A549 (cell line): Measurements from ENCODE around the gene KRT222. TPM values are rescaled to one million over a fixed set of nuclear protein-coding genes. Genes with fewer than 3 reads are reported as not detected.
A peak's percentile ranks its signal among the peaks of the same experiment; 100 is the strongest.

ENCODE experiments used
- ATAC-seq, 2 experiments: fragments of 200-7000 bp in 1 of 2; fragments of >200 bp in 1 of 2; cut with Nextera tagmentation in 1 of 2; cut with Tn5 transposase in 1 of 2; 3 replicates each; pipeline versions ENCODE4 v1.8.0 to v1.9.1; 2018 to 2020; ENCODE audit warnings: mild to moderate bottlenecking in 1 of 2, moderate library complexity in 1 of 2
- CTCF ChIA-PET: fragments of 300-600 bp; sonication (Branson Sonifier 250); formaldehyde crosslinking; extraction: SDS; loops from one replicate; lab custom pipeline; 2021; ENCODE audit warnings: antibody characterized with exemption, inconsistent platforms; lab: Yijun Ruan, JAX
- POLR2A ChIA-PET: fragments of 350-600 bp; formaldehyde crosslinking; extraction: SDS; loops from one replicate; lab custom pipeline; 2021; ENCODE audit warnings: antibody characterized with exemption, inconsistent platforms; lab: Yijun Ruan, JAX
- DNase-seq, 2 experiments: peaks; one replicate each; pipeline versions ENCODE4 v3.0.0 to v3.0.0-alpha.2; 2011 to 2016; ENCODE audit warnings: low read depth in 1 of 2, low spot score in 1 of 2
- FAIRE-seq: peaks from 2 replicates; lab custom pipeline; 2011; peaks lifted over from hg19 to GRCh38; lab: Jason Lieb, UNC
- H3K27ac ChIP-seq, 2 experiments: fragments of >200 bp; sonication (Bioruptor Twin); formaldehyde crosslinking; 3 replicates each; pipeline ENCODE4 v1.5.1; 2016 to 2017
- H3K4me1 ChIP-seq: fragments of >200 bp; sonication (Bioruptor Twin); formaldehyde crosslinking; 3 replicates; pipeline ENCODE4 v1.6.1; 2016
- H3K4me2 ChIP-seq: fragments of >200 bp; sonication (Bioruptor Twin); formaldehyde crosslinking; 3 replicates; pipeline ENCODE4 v1.6.1; 2016
- H3K4me3 ChIP-seq: fragments of >200 bp; sonication (Bioruptor Twin); formaldehyde crosslinking; 3 replicates; pipeline ENCODE4 v1.5.1; 2016
- H3K9me3 ChIP-seq: fragments of >200 bp; sonication (Bioruptor Twin); formaldehyde crosslinking; 3 replicates; pipeline ENCODE4 v1.6.1; 2016
- BHLHE40 ChIP-seq: IDR thresholded peaks from 2 replicates; pipeline ENCODE4 v1.6.1; 2012; ENCODE audit warnings: low read depth, low read length, inconsistent platforms
- CEBPB ChIP-seq, 2 experiments: fragments of >200 bp in 1 of 2; sonication (Bioruptor Twin) in 1 of 2; formaldehyde crosslinking in 1 of 2; IDR thresholded peaks; 2 replicates each; pipeline ENCODE4 v1.6.1; 2012 to 2016
- EHF ChIP-seq: fragments of 250-450 bp; sonication (Bioruptor Pico); IDR thresholded peaks from 2 replicates; pipeline ENCODE4 v1.5.0; 2020; ENCODE audit warnings: mild to moderate bottlenecking
- EHMT2 ChIP-seq: fragments of 200-600 bp; sonication (generic); IDR thresholded peaks from 2 replicates; pipeline ENCODE4 v1.6.1; 2016; ENCODE audit warnings: antibody characterized with exemption, low read depth, mild to moderate bottlenecking, moderate library complexity
- EP300 ChIP-seq, 2 experiments: fragments of >200 bp; sonication (Bioruptor Twin); formaldehyde crosslinking; IDR thresholded peaks; 2 replicates in 1 of 2; 3 replicates in 1 of 2; pipeline ENCODE4 v1.6.1; 2016 to 2017
- ESRRA ChIP-seq: fragments of 150-350 bp; IDR thresholded peaks from 2 replicates; pipeline ENCODE4 v1.6.1; 2014; ENCODE audit warnings: mild to moderate bottlenecking, low read length, borderline replicate concordance
- GATA3 ChIP-seq: IDR thresholded peaks from 2 replicates; pipeline ENCODE4 v1.6.1; 2012; ENCODE audit warnings: borderline replicate concordance
- HDAC2 ChIP-seq: fragments of 200-600 bp; sonication (generic); IDR thresholded peaks from 2 replicates; pipeline ENCODE4 v1.6.1; 2016
- HES2 ChIP-seq: fragments of >200 bp; sonication (Bioruptor Twin); formaldehyde crosslinking; IDR thresholded peaks from 2 replicates; pipeline ENCODE4 v1.6.1; 2016
- HOXA7 ChIP-seq: fragments of 250-450 bp; sonication (Bioruptor Pico); IDR thresholded peaks from 2 replicates; pipeline ENCODE4 v1.5.0; 2020; ENCODE audit warnings: mild to moderate bottlenecking, moderate library complexity
- KDM5A ChIP-seq: fragments of 200-600 bp; sonication (generic); IDR thresholded peaks from 2 replicates; pipeline ENCODE4 v1.6.1; 2016; ENCODE audit warnings: antibody characterized with exemption, mild to moderate bottlenecking
- NPAS2 ChIP-seq: fragments of 250-450 bp; sonication (Bioruptor Pico); IDR thresholded peaks from 2 replicates; pipeline ENCODE4 v1.8.0; 2022; ENCODE audit warnings: mild to moderate bottlenecking, moderate library complexity, borderline replicate concordance
- PBX3 ChIP-seq: IDR thresholded peaks from 2 replicates; pipeline ENCODE4 v1.6.1; 2012
- PHF8 ChIP-seq: fragments of 200-600 bp; sonication (generic); IDR thresholded peaks from 2 replicates; pipeline ENCODE4 v1.6.1; 2016; ENCODE audit warnings: low read depth, mild to moderate bottlenecking, antibody characterized with exemption, moderate library complexity, borderline replicate concordance
- POLR2A ChIP-seq: IDR thresholded peaks from 2 replicates; pipeline ENCODE4 v1.6.1; 2012; ENCODE audit warnings: mild to moderate bottlenecking, low read length
- POLR2AphosphoS2 ChIP-seq: conservative IDR thresholded peaks from 2 replicates; pipeline ENCODE4 v1.6.1; 2012; ENCODE audit warnings: low read length, improper control_type of control experiment, inconsistent platforms
- SREBF2 ChIP-seq: fragments of 450-650 bp; IDR thresholded peaks from 2 replicates; pipeline ENCODE4 v1.6.1; 2014; ENCODE audit warnings: mild to moderate bottlenecking, moderate library complexity
- ZFP36 ChIP-seq: fragments of 450-650 bp; IDR thresholded peaks from 2 replicates; pipeline ENCODE4 v1.6.1; 2014; ENCODE audit warnings: borderline replicate concordance; ENCODE audit not compliant: partially characterized antibody
- ZSCAN20 ChIP-seq: fragments of 250-450 bp; sonication (Bioruptor Pico); IDR thresholded peaks from 2 replicates; pipeline ENCODE4 v1.8.0; 2022; ENCODE audit warnings: mild to moderate bottlenecking, moderate library complexity
- WGBS: methylation state at CpG from one replicate; pipeline ENCODE4 v1.1.6; 2017; ENCODE audit errors: missing lambda C conversion rate; 5-methylcytosine and 5-hydroxymethylcytosine counted together
- polyA plus RNA-seq, 4 experiments: library from polyadenylated mRNA; depleted of rRNA in 3 of 4; stranded (reverse); fragments of >200 nt; fragmentation: RNase III in 1 of 4; extraction: RNeasy Plus Mini Kit Qiagen cat#74134 plus additional on column Dnase treatment in 1 of 4; gene quantifications; 2 replicates in 3 of 4; 3 replicates in 1 of 4; pipeline ENCODE4 v1.2.3, GENCODE V29; 2011 to 2017
- TF ChIP-seq, protein P1 (sequence below): IDR thresholded peaks from 2 replicates; pipeline ENCODE4 v1.6.1; 2012

The KRT222 gene
- polyA plus RNA-seq, 2 of the 4 experiments (the other 2 are of a cell fraction) = 1.8 TPM

GRCh38 chr17:40699853-40700252 is 34.9 kb upstream of the KRT222 start (continued):
- no peak for TF ChIP-seq HDAC2

GRCh38 chr17:40699371-40699770 is 34.4 kb upstream of the KRT222 start:
- FAIRE-seq = no peak
- 82% methylated on average over 9 of the region's 9 CpGs for WGBS
- TF ChIP-seq POLR2AphosphoS2 (no peak), HES2 (no peak), POLR2A (no peak), EHF (CRISPR knock-in tag) (no peak), SREBF2 (no peak), ZSCAN20 (CRISPR knock-in tag) (no peak)
- TF ChIP-seq, protein P1, sequence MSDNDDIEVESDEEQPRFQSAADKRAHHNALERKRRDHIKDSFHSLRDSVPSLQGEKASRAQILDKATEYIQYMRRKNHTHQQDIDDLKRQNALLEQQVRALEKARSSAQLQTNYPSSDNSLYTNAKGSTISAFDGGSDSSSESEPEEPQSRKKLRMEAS = no peak
- no peak for DNase-seq
- Histone ChIP-seq H3K27ac (no peak overlapping the region), H3K4me2 (no peak overlapping the region), H3K9me3 (no peaks in the 10 kb centered on the region), H3K4me1 (peaks cover 24% of the 10 kb centered on the region), H3K4me3 (no peak overlapping the region)
- POLR2A ChIA-PET = no interaction called here
- ATAC-seq = no peak
- CTCF ChIA-PET = interaction anchor here (1.0 to 1.5 kb wide), 3 partner anchors 9 to 74 kb away, joined by 3 read pairs; no protein-coding TSS in a partner anchor

- H3K4me2 ChIP-seq = peak overlapping the region; percentile 54; the same call in 2 of the 3 replicates
- H3K4me3 ChIP-seq = no peak overlapping the region
- peaks cover 24% of the 10 kb centered on the region for H3K4me1 ChIP-seq
- FAIRE-seq (no peak), ATAC-seq (no peak), DNase-seq (no peak)
- 81% methylated on average over 7 of the region's 7 CpGs for WGBS
- H3K9me3 ChIP-seq = no peaks in the 10 kb centered on the region
- no peak overlapping the region for H3K27ac ChIP-seq
- CTCF ChIA-PET = interaction anchor here (0.8 to 2.8 kb wide), 5 partner anchors 12 to 81 kb away, joined by 3 to 11 read pairs (median 6); no protein-coding TSS in a partner anchor
- TF ChIP-seq PHF8 (no peak), BHLHE40 (no peak), NPAS2 (CRISPR knock-in tag) (no peak)
- POLR2A ChIA-PET = no interaction called here
These were observed 32.3 kb upstream of the KRT222 start for GRCh38 chr17:40697297-40697696.

DNA sequence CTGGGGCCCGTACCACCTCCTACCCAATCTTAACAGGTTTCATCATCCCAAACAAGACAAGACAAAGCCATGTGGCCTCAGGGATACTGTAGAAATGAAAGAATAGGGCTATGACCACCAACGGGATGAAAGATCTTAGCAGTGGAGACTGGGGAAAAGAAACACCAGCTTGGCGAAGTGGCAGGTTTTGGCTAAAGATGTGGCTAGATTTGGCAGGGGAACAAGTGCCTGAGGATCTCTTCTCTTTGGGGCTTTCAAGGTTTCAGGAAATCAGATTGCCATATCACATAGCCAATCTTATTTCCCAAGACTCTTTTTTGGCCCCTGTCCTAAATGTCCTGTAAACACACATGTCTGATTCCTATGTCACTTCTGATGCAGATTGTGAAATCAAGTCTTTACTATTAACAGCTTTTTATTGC is 31.7 kb upstream of the KRT222 start:
- FAIRE-seq (peak; percentile 43), ATAC-seq (no peak), DNase-seq (peak in 1 of 2 experiments; percentile 13)
- no peaks in the 10 kb centered on the region for H3K9me3 ChIP-seq
- 53% methylated on average over 3 of the region's 3 CpGs for WGBS
- peaks cover 24% of the 10 kb centered on the region for H3K4me1 ChIP-seq
- H3K4me2 ChIP-seq = peak overlapping the region; percentile 54
- H3K4me3 ChIP-seq = no peak overlapping the region
- CTCF ChIA-PET = interaction anchor here (1.6 to 2.8 kb wide), 3 partner anchors 12 to 81 kb away, joined by 6 to 11 read pairs (median 8); no protein-coding TSS in a partner anchor
- H3K27ac ChIP-seq = peak overlapping the region; percentile 40 to 53; a peak in 5 of 6 replicates
- peak; percentile 7 to 66; a peak in 1 of 4 replicates for TF ChIP-seq CEBPB (IDR thresholded peaks at IDR 0.05)
- TF ChIP-seq KDM5A = no peak
- POLR2A ChIA-PET = no interaction called here

- Histone ChIP-seq H3K9me3 (no peaks in the 10 kb centered on the region), H3K4me2 (peak overlapping the region; percentile 54), H3K27ac (peak overlapping the region; percentile 40 to 53; a peak in 4 of 6 replicates), H3K4me1 (peaks cover 24% of the 10 kb centered on the region), H3K4me3 (no peak overlapping the region)
- WGBS = 77% methylated on average over 6 of the region's 6 CpGs
- ChIA-PET POLR2A (no interaction called here), CTCF (interaction anchor here (0.9 to 2.8 kb wide), 2 partner anchors 80 to 967 kb away, joined by 3 to 11 read pairs; no protein-coding TSS in a partner anchor)
- DNase-seq (no peak), FAIRE-seq (peak; percentile 78), ATAC-seq (no peak)
- no peak for TF ChIP-seq ZFP36
- no peak for TF ChIP-seq ESRRA
- no peak for TF ChIP-seq EP300 (IDR thresholded peaks at IDR 0.05)
- no peak for TF ChIP-seq GATA3
- TF ChIP-seq HOXA7 (CRISPR knock-in tag) = no peak
- TF ChIP-seq NPAS2 (CRISPR knock-in tag) = no peak
- no peak for TF ChIP-seq BHLHE40
- no peak for TF ChIP-seq PBX3
- TF ChIP-seq EHMT2 = no peak
These were observed 31.0 kb upstream of the KRT222 start for GRCh38 chr17:40695874-40696472.
